IMR-90 (cell line): ENCODE results near the gene ASTL.

ENCODE experiments used
- BHLHE40 ChIP-seq: fragments of 150-350 bp; IDR thresholded peaks from 2 replicates; pipeline ENCODE4 v1.6.1; 2016; ENCODE audit warnings: mild to moderate bottlenecking, low read depth, low read length
- CEBPB ChIP-seq: IDR thresholded peaks from 2 replicates; pipeline ENCODE4 v1.6.1; 2012; ENCODE audit warnings: low read depth, low read length, improper control_type of control experiment
- MAFK ChIP-seq: IDR thresholded peaks from 2 replicates; pipeline ENCODE4 v1.6.1; 2012; ENCODE audit warnings: low read depth, low read length, improper control_type of control experiment
- MAZ ChIP-seq: IDR thresholded peaks from 2 replicates; pipeline ENCODE4 v1.6.1; 2012; ENCODE audit warnings: low read depth, mild to moderate bottlenecking, low read length, improper control_type of control experiment, moderate library complexity, borderline replicate concordance
- MXI1 ChIP-seq: IDR thresholded peaks from 2 replicates; pipeline ENCODE4 v1.6.1; 2012; ENCODE audit warnings: low read depth, mild to moderate bottlenecking, low read length, moderate library complexity, borderline replicate concordance
- POLR2A ChIP-seq: IDR thresholded peaks from 2 replicates; pipeline ENCODE4 v1.6.1; 2012; ENCODE audit warnings: mild to moderate bottlenecking, low read depth, low read length
- RAD21 ChIP-seq: IDR thresholded peaks from 2 replicates; pipeline ENCODE4 v1.6.1; 2012; ENCODE audit warnings: low read length, improper control_type of control experiment
- RFX5 ChIP-seq: IDR thresholded peaks from 2 replicates; pipeline ENCODE4 v1.8.0; 2012; ENCODE audit warnings: low read depth, mild to moderate bottlenecking, low read length, moderate library complexity
- SMC3 ChIP-seq: fragments of 150-350 bp; IDR thresholded peaks from 2 replicates; pipeline ENCODE4 v1.6.1; 2016; ENCODE audit warnings: low read depth, mild to moderate bottlenecking, antibody characterized with exemption, low read length, moderate library complexity
- TF ChIP-seq, protein P1 (sequence below): conservative IDR thresholded peaks from 2 replicates; pipeline ENCODE4 v1.5.1; 2012; ENCODE audit warnings: mild to moderate bottlenecking, low read depth, low read length, improper control_type of control experiment
- TF ChIP-seq, protein P2 (sequence below): fragments of 150-350 bp; IDR thresholded peaks from 2 replicates; pipeline ENCODE4 v1.6.1; 2017; ENCODE audit warnings: mild to moderate bottlenecking, antibody characterized with exemption, low read length, low read depth

- TF ChIP-seq RAD21 (no peak), POLR2A (no peak), MAFK (no peak), CEBPB (no peak), RFX5 (no peak), BHLHE40 (no peak), SMC3 (no peak), MAZ (no peak), MXI1 (no peak)
- TF ChIP-seq, protein P1, sequence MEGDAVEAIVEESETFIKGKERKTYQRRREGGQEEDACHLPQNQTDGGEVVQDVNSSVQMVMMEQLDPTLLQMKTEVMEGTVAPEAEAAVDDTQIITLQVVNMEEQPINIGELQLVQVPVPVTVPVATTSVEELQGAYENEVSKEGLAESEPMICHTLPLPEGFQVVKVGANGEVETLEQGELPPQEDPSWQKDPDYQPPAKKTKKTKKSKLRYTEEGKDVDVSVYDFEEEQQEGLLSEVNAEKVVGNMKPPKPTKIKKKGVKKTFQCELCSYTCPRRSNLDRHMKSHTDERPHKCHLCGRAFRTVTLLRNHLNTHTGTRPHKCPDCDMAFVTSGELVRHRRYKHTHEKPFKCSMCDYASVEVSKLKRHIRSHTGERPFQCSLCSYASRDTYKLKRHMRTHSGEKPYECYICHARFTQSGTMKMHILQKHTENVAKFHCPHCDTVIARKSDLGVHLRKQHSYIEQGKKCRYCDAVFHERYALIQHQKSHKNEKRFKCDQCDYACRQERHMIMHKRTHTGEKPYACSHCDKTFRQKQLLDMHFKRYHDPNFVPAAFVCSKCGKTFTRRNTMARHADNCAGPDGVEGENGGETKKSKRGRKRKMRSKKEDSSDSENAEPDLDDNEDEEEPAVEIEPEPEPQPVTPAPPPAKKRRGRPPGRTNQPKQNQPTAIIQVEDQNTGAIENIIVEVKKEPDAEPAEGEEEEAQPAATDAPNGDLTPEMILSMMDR = no peak
- TF ChIP-seq, protein P2, sequence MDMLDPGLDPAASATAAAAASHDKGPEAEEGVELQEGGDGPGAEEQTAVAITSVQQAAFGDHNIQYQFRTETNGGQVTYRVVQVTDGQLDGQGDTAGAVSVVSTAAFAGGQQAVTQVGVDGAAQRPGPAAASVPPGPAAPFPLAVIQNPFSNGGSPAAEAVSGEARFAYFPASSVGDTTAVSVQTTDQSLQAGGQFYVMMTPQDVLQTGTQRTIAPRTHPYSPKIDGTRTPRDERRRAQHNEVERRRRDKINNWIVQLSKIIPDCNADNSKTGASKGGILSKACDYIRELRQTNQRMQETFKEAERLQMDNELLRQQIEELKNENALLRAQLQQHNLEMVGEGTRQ = no peak
Observed at GRCh38 chr2:96153291-96153713, 15.0 kb upstream of the ASTL start.
